Tibial nerve (tissue), 4 donors: ENCODE data around the gene NIPBL. TPM values are rescaled to one million over a fixed set of nuclear protein-coding genes. Genes with fewer than 3 reads are reported as not detected.

Experiments
- DNase-seq, 2 donors: peaks; one replicate each; pipeline ENCODE4 v3.0.0-alpha.2; 2019; ENCODE audit warnings: low spot score in 2 of 2
- H3K27ac ChIP-seq, 4 donors: fragments of 200-600 bp; sonication (generic) in 3 of 4; one replicate each; pipeline ENCODE4 v1.5.1; 2017 to 2019; ENCODE audit warnings: mild to moderate bottlenecking in 1 of 4
- H3K27me3 ChIP-seq, 2 donors: fragments of 200-600 bp; sonication (generic) in 1 of 2; one replicate each; pipeline versions ENCODE4 v1.5.1 to v1.6.0; 2017 to 2019
- H3K36me3 ChIP-seq, 3 donors: fragments of 200-600 bp; sonication (generic); one replicate each; pipeline ENCODE4 v1.5.1; 2018 to 2019
- H3K4me1 ChIP-seq, 4 donors: fragments of 200-600 bp; sonication (generic) in 3 of 4; one replicate each; pipeline ENCODE4 v1.5.1; 2017 to 2019
- H3K4me3 ChIP-seq, 4 donors: fragments of 200-600 bp; sonication (generic) in 3 of 4; one replicate each; pipeline ENCODE4 v1.5.1; 2017 to 2019; ENCODE audit warnings: mild to moderate bottlenecking in 1 of 4, moderate library complexity in 1 of 4
- H3K9me3 ChIP-seq, 4 donors: fragments of 200-600 bp; sonication (generic) in 3 of 4; one replicate each; pipeline ENCODE4 v1.5.1; 2017 to 2019
- CTCF ChIP-seq, 5 experiments: fragments of 200-600 bp in 3 of 5; fragments of 450-650 bp in 2 of 5; sonication (generic) in 3 of 5; IDR thresholded peaks; one replicate each; pipeline ENCODE4 v1.5.1; 2016 to 2019; ENCODE audit warnings: antibody characterized with exemption in 5 of 5, mild to moderate bottlenecking in 3 of 5, moderate library complexity in 2 of 5
- EP300 ChIP-seq, 2 donors: sonication (generic); formaldehyde crosslinking; IDR thresholded peaks; one replicate each; pipeline ENCODE4 v1.6.1; 2017; ENCODE audit warnings: antibody characterized with exemption in 2 of 2, mild to moderate bottlenecking in 1 of 2
- POLR2A ChIP-seq, 2 donors: fragments of 450-650 bp; IDR thresholded peaks; one replicate each; pipeline ENCODE4 v1.6.1; 2017; ENCODE audit warnings: antibody characterized with exemption in 2 of 2, mild to moderate bottlenecking in 2 of 2, moderate library complexity in 2 of 2
- WGBS, 2 donors: methylation state at CpG; one replicate each; pipeline ENCODE4 v1.1.5; 2018; 5-methylcytosine and 5-hydroxymethylcytosine counted together
- total RNA-seq, 4 donors: library from RNA; depleted of rRNA; stranded (reverse); fragments of >200 nt; gene quantifications; one replicate each; pipeline ENCODE4 v1.1.0, GENCODE V29; 2016

The NIPBL gene, protein sequence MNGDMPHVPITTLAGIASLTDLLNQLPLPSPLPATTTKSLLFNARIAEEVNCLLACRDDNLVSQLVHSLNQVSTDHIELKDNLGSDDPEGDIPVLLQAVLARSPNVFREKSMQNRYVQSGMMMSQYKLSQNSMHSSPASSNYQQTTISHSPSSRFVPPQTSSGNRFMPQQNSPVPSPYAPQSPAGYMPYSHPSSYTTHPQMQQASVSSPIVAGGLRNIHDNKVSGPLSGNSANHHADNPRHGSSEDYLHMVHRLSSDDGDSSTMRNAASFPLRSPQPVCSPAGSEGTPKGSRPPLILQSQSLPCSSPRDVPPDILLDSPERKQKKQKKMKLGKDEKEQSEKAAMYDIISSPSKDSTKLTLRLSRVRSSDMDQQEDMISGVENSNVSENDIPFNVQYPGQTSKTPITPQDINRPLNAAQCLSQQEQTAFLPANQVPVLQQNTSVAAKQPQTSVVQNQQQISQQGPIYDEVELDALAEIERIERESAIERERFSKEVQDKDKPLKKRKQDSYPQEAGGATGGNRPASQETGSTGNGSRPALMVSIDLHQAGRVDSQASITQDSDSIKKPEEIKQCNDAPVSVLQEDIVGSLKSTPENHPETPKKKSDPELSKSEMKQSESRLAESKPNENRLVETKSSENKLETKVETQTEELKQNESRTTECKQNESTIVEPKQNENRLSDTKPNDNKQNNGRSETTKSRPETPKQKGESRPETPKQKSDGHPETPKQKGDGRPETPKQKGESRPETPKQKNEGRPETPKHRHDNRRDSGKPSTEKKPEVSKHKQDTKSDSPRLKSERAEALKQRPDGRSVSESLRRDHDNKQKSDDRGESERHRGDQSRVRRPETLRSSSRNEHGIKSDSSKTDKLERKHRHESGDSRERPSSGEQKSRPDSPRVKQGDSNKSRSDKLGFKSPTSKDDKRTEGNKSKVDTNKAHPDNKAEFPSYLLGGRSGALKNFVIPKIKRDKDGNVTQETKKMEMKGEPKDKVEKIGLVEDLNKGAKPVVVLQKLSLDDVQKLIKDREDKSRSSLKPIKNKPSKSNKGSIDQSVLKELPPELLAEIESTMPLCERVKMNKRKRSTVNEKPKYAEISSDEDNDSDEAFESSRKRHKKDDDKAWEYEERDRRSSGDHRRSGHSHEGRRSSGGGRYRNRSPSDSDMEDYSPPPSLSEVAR (N-terminal part only)
- total RNA-seq = 10 to 100 TPM; 53.4 to 64.5 (median 59.4) TPM

GRCh38 chr5:36876299-36876964 is at the start of gene NIPBL:
Gene NIPBL (plus strand): TSS chr5:36876769. CDS start chr5:36953697, 76,928 bp downstream.
- Histone ChIP-seq H3K9me3 (no peaks in the 10 kb centered on the region), H3K36me3 (peaks cover 0 to 4% (median 0%) of the 10 kb centered on the region in 3 donors), H3K4me3 (peak within 1 kb of the TSS; percentile 67 to 94 (median 85)), H3K27ac (peak within 1 kb of the TSS; percentile 94 to 99 (median 97)), H3K27me3 (no peaks in the 10 kb centered on the region), H3K4me1 (peaks cover 0 to 54% (median 40%) of the 10 kb centered on the region in 4 donors)
- TF ChIP-seq POLR2A (IDR thresholded peaks at IDR 0.05) (peak; percentile 81), CTCF (IDR thresholded peaks at IDR 0.05) (peak in 1 of 5 experiments; percentile 9), EP300 (IDR thresholded peaks at IDR 0.05) (peak in 1 of 2 donors; percentile 75)
- 0 to 1% methylated on average over 39 to 64 of the region's 73 CpGs for WGBS, 2 donors
- DNase-seq = peak; percentile 82 to 90

DNA sequence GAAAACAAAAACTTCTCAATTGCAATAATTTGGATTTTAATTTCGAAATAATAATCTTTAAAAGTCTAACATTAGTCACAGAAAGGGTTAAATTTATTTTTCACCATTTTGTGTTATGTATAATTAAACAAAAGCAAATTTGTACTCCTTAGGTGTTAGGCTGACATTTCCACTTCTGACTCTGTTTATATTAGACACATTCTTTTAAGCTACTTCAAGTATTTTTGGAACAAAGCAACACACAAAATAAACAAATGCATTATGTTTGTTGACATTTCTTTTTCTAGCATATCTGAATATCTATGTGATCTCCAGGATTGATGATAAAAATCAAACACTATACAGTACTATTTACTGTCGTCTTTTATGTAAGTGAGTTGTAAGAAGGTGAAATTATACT is 44.3 kb upstream of the NIPBL start:
- no peak overlapping the region for H3K4me3 ChIP-seq
- H3K9me3 ChIP-seq = no peaks in the 10 kb centered on the region
- WGBS, 2 donors = 84 to 87% methylated on average over 2 of the region's 2 CpGs
- H3K27me3 ChIP-seq = no peaks in the 10 kb centered on the region
- no peak for DNase-seq
- H3K4me1 ChIP-seq = no peaks in the 10 kb centered on the region
- no peaks in the 10 kb centered on the region for H3K36me3 ChIP-seq
- H3K27ac ChIP-seq = no peak overlapping the region
- TF ChIP-seq EP300 (IDR thresholded peaks at IDR 0.05) (no peak), POLR2A (IDR thresholded peaks at IDR 0.05) (no peak), CTCF (IDR thresholded peaks at IDR 0.05) (no peak)

GRCh38 chr5:36836831-36837230 is 39.7 kb upstream of the NIPBL start:
- Histone ChIP-seq H3K4me3 (no peak overlapping the region), H3K27me3 (no peaks in the 10 kb centered on the region), H3K36me3 (no peaks in the 10 kb centered on the region), H3K27ac (peak overlapping the region in 1 of 4 donors; percentile 0), H3K4me1 (peaks cover 0 to 3% (median 0%) of the 10 kb centered on the region in 4 donors), H3K9me3 (peaks cover 0 to 7% (median 0%) of the 10 kb centered on the region in 4 donors)
- TF ChIP-seq CTCF (IDR thresholded peaks at IDR 0.05) (no peak), POLR2A (IDR thresholded peaks at IDR 0.05) (no peak), EP300 (IDR thresholded peaks at IDR 0.05) (no peak)
- 45 to 51% methylated on average over 1 of the region's 1 CpG for WGBS, 2 donors
- no peak for DNase-seq

DNA sequence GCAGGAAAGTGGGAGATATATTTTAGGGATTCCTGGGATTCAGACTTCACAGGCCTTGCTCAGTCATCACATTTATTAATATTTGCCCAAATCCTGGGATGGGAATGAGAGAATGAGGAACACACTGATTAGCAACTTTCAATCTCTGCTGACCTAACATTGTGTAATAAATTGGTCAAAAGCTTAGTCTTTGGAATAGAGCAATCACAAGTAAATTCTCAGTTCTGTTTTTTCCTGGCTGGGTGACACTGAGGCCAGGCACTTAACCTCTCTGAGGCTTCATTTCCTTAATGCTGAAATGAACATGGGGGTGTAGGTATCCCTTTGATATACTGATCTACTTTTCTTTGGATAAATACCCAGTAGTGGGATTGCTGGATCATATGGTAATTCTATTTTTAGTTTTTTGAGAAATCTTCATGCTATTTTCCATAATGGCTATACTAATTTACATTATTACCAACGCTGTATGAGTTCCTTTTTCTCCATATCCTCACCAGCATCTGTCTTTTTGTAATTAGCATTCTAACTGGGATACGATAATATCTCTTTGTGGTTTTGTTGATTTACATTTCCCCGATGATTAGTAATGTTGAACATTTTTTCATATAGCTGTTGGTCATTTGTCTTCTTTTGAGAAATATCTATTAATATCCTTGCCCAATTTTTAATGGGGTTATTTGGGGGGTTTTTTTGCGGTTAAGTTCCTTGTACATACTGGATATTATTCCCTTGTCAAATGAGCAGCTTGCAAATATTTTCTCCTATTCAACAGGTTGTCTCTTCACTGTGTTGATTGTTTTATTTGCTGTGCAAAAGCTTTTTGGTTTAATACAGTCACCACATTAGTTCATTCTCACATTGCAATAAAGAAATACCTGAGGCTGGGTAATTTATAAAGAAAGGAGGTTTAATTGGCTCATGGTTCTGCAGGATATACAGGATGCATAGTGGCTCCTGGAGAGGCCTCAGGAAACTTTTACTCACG is 36.8 kb upstream of the NIPBL start:
- H3K9me3 ChIP-seq = peaks cover 0 to 7% (median 0%) of the 10 kb centered on the region in 4 donors
- no peaks in the 10 kb centered on the region for H3K27me3 ChIP-seq
- WGBS, 2 donors = 78% methylated on average over 5 of the region's 5 CpGs
- no peak overlapping the region for H3K4me3 ChIP-seq
- no peak for DNase-seq
- H3K36me3 ChIP-seq = no peaks in the 10 kb centered on the region
- H3K27ac ChIP-seq = no peak overlapping the region
- peak in 1 of 2 donors; percentile 25 for TF ChIP-seq EP300 (IDR thresholded peaks at IDR 0.05)
- no peak for TF ChIP-seq CTCF (IDR thresholded peaks at IDR 0.05)
- TF ChIP-seq POLR2A (IDR thresholded peaks at IDR 0.05) = no peak
- peaks cover 0 to 3% (median 0%) of the 10 kb centered on the region in 4 donors for H3K4me1 ChIP-seq
